GM18951 (cell line): ENCODE data around the gene GRID2.

Source experiments
- POLR2A ChIP-seq: IDR thresholded peaks from 4 replicates; pipeline ENCODE4 v1.6.1; 2011; ENCODE audit warnings: mild to moderate bottlenecking; ENCODE audit not compliant: insufficient read length, insufficient read depth; ENCODE audit errors: extremely low read depth
- in situ Hi-C: fragments of 300-500 bp; cut with MboI; formaldehyde crosslinking; loops from one replicate; pipeline ENCODE4 v1.12.0; 2022; ENCODE audit warnings: low sequenced_read_pairs, mixed read lengths, inconsistent platforms; ENCODE audit not compliant: unreplicated experiment

Gene GRID2

DNA sequence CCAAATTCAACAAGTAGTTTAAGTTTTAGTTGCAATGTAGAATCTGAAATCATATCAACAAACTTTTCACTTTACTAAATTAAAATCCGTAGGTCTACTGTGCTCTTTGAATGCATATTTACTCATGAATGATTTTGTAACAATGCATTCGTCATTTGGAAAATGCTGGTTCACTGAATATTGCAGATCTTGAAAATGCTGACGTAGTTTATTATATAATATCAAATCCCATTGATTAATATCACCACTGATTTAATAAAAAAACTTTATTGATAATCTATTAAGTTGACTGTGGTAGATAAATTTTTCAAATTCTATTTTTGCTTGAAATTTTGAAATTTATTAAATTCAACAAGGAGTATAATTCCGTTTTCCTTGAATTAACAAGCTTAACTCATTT, 540.0 kb downstream of the GRID2 start:
- in situ Hi-C loops, result no loop called here
- no peak for TF ChIP-seq POLR2A

- in situ Hi-C loops, result no loop called here
- no peak for TF ChIP-seq POLR2A
Observed at GRCh38 chr4:92847026-92847425, 543.3 kb downstream of the GRID2 start.

DNA sequence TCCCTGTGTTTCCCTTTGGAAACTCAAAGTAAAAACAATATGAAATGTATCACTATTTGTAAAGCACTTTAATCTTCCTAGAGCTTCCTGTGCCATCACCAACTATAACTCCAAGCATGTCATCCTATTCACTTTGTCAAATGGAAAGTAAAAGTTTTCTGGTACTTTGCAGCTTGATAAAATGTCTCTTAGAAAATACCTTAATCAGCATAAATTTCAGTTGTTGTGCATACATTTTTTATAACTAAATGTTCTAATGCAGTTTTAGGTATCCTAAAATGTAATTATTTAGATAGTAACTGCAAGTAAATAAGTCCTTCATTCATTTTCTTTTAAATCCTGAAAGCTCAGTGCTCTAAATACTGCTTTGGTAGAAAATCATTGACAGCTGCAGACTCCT, 558.7 kb downstream of the GRID2 start:
- in situ Hi-C loops, result no loop called here
- TF ChIP-seq POLR2A, result no peak

DNA sequence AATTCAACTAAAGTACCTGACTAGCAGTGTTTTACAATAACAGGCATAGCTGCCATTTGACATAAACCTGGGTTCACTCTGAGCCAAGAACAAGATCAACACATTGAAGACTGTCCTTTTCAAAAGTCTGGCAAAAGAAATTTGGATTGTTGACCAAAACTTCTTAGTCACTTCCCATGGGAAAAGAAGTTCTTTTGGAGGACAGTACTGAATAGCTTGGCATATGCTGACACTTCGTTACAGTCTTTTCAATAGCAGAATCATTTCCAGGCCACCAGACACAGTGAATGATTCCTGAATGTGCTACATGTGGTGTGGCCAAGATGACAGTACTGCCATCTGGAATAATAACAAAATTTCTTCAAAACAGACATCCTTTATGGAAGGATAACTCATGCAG, 560.3 kb downstream of the GRID2 start:
- in situ Hi-C loops, result no loop called here
- TF ChIP-seq POLR2A, result no peak

DNA sequence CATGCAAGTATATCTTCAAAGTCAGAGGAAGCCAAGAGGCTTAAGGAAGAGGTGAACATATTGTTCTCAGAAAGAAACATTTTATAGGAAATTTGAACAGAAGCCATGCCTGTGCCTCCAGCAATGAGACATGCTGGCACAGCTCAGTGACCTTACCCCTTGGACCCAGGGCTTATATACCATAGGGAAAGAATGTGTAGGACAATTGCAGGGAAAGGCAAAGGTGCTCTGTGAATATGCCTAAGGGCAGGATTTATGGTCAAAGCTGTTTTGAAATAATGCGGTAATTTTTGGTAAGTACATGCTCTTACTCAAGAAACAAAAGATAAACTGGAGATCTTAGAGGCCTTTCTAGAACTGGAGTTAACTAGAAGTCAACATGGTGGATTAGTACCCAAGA, 568.8 kb downstream of the GRID2 start:
- in situ Hi-C loops, result no loop called here

DNA sequence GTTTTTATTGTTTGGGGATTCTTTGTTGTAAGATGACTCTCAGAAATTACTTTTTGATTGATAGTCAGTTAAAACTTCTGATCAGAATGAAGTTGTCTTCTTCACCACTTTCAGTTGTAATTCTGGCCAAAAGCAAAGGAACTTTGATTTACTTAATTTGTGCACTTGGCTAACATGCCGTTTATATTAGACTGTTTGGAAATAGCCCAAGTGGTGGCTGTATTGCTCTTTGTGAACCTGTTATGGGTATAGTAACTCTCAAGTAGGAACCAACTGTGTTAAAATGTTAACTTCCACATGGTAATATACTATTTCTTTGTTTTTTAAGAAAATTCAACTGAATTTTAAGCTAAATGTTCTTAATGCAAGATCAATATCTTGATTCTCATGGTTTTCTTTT, 581.9 kb downstream of the GRID2 start:
- in situ Hi-C loops, result no loop called here
- no peak for TF ChIP-seq POLR2A

More for the DNA sequence above, 568.8 kb downstream of the GRID2 start:
- no peak for TF ChIP-seq POLR2A

GRCh38 chr4:92952426-92952825, 648.7 kb downstream of the GRID2 start:
- in situ Hi-C loops, result no loop called here
- no peak for TF ChIP-seq POLR2A

DNA sequence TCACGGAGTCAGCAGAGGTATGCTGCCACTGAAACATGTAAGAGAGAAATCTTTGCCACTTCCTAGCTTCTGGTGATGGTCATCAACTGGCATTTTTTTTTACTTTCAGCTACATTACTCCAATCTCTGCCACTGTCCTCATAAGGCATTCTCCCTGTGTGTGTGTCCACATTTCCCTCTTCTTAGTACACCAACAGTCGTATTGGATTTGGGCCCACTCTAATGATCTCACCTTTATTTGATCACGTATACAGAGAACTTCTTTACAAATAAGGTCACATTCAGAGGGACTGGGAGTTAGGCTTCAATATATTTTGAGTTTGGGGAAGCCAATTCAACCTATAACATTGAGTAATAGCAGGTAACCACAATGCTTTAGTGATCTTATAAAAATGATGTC, 649.1 kb downstream of the GRID2 start:
- no peak for TF ChIP-seq POLR2A
- in situ Hi-C loops, result no loop called here

DNA sequence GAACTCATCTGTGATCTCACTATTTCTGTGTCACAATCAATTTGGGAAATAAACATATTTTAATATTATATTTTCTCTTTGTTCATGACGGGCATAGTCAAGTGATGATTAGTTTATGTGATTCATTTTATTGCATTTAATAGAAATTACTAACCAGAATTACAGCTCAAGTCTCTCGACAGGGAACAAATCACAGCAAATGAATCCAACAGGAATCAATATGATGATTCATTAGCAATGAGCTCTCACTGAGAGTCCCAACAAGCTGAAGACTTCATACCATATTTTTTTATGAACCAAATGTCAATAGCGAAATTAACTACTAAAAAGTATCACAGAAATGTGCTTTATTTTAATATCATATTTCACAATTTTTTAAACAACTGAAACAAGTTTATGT, 649.7 kb downstream of the GRID2 start:
- in situ Hi-C loops, result no loop called here
- TF ChIP-seq POLR2A, result no peak

- in situ Hi-C loops, result no loop called here
- no peak for TF ChIP-seq POLR2A
Observed at GRCh38 chr4:92961881-92962280, 658.1 kb downstream of the GRID2 start.

GRCh38 chr4:92962831-92963230, 659.1 kb downstream of the GRID2 start:
- no peak for TF ChIP-seq POLR2A
- in situ Hi-C loops, result no loop called here

- in situ Hi-C loops, result no loop called here
- no peak for TF ChIP-seq POLR2A
Observed at GRCh38 chr4:92968556-92968955, 664.8 kb downstream of the GRID2 start.

DNA sequence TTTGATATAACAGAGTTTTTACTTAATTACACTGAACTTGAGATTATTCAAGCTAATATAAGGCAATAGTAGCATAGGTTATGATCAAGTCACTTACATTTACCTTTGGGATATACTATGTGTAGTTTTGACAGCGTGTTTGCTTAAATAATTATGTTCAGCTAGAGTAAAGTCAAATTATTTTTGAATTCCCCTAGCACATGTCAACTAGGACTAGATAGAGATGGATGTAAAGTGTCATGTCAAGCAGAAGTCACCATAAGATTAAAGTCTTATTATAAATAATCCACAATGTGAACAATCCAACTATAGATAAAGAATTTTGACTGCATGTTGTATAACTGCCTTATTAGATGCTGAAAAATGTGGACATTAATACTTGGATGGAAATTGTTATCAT, 665.2 kb downstream of the GRID2 start:
- no peak for TF ChIP-seq POLR2A
- in situ Hi-C loops, result no loop called here

DNA sequence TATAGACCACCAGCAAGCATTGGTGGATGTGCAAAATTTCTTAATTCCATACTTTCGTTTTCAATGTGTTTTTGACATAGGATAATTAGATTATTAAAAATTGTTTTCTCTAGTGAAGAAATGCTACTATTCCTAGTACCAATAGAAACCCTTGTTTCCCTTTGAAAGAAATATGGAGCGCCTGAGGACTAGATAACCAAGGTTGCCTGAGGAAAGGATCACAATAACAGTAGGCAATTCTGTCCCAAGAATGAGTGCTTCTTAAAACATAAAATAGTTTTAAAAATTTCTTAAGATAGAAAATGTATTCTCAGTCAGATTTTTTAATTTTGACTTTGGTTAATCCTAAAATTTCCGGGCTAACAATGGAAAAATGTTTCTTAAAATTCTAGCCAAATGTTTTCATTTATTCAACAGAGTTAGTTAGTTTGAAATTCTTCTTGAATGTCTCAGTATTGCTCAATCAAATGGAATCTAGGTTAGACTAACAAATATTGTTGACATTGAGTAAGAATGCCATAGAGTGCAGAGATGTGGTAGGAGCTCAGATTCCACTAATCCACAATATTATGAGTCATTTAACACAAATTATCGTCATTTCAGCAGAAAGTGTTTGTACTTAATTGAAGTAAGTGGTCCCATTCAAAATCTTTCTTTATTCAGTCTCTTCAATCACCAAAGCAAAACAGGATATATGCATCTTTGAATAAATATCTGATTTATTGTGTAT, 666.0 kb downstream of the GRID2 start:
- no peak for TF ChIP-seq POLR2A
- in situ Hi-C loops, result no loop called here

DNA sequence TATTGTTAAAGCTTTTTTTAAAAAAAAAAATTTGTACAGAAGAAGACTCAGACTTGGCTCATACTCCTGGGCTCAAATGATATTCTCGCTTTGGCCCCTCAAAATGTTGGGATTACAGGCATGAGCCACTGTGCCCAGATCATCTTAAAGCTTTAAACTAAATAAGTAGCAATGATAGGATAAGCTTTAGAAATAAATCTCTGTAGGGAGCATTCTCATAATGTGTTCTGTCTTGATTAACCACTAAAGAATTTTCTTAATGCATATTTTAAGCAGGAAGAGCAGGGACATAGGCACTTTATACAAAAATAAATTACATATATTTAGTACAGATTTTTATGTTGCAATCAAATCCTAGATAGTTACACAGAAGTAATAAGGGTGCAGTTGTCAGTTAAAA, 667.2 kb downstream of the GRID2 start:
- TF ChIP-seq POLR2A, result no peak
- in situ Hi-C loops, result no loop called here
